ENCODE data around the gene GJD2.

DNA sequence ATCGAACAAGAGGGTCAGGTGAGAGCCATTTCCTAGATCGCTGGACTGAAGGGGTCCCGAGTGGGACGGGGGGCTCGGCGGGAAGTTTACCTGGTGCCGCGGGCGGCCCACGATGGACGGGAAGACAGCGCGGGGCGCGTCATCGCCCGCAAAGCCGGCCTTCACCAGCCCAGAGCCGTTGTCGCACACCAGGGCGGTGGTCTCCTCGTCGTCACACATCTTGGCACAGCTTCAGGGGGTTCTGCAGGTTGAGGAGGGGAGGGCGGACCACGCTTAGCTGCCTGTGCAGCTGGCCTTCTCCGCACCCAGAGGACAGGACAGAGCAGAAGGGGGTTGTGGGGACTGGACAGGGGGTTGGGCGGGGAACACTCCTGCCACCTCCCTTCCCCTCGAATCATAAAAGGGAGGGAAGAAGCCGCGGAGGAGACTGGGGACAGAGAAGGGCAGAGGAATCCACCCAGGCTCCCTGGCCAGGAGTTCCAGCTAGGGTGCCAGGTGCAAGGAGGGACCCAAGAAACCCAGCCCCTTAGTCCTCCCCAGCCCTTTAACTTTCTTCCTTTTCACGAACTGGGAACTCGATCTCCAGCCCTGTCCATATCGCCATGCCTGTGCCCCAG is 39.9 kb upstream of the GJD2 start:
- TF ChIP-seq, protein P1, sequence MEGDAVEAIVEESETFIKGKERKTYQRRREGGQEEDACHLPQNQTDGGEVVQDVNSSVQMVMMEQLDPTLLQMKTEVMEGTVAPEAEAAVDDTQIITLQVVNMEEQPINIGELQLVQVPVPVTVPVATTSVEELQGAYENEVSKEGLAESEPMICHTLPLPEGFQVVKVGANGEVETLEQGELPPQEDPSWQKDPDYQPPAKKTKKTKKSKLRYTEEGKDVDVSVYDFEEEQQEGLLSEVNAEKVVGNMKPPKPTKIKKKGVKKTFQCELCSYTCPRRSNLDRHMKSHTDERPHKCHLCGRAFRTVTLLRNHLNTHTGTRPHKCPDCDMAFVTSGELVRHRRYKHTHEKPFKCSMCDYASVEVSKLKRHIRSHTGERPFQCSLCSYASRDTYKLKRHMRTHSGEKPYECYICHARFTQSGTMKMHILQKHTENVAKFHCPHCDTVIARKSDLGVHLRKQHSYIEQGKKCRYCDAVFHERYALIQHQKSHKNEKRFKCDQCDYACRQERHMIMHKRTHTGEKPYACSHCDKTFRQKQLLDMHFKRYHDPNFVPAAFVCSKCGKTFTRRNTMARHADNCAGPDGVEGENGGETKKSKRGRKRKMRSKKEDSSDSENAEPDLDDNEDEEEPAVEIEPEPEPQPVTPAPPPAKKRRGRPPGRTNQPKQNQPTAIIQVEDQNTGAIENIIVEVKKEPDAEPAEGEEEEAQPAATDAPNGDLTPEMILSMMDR (IDR thresholded peaks at IDR 0.05) = no peak
- no peak for TF ChIP-seq EP300 (IDR thresholded peaks at IDR 0.05; ENCODE audit: low read depth)
